GM21381 (cell line): ENCODE measurements around the gene MAS1.
A peak's percentile ranks its signal among the peaks of the same experiment; 100 is the strongest.

Source experiments
- ATAC-seq: cut with Tn5 transposase; IDR thresholded peaks from one replicate; pipeline ENCODE4 v1.9.1; 2021; ENCODE audit warnings: mild to moderate bottlenecking, moderate library complexity; ENCODE audit not compliant: unreplicated experiment

The MAS1 gene

DNA sequence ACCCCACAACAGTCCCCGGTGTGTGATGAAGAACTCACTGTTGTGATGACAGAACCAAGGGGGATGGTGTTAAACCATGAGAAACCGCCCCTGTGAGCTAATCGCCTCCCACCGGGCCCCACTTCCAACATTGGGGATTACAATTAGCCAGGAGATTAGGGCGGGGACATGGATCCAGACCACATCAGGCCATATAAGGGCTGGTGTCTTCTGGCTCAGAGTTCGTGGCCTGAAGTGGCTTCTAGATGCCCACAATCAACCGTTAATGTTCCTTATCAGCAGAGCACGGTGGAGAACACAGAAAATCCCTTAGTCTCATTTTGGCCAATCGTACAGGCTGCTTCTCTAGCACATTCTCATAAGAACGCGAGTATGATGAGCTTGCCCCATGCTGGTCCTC, 10.9 kb upstream of the MAS1 start:
- ATAC-seq = no peak

DNA sequence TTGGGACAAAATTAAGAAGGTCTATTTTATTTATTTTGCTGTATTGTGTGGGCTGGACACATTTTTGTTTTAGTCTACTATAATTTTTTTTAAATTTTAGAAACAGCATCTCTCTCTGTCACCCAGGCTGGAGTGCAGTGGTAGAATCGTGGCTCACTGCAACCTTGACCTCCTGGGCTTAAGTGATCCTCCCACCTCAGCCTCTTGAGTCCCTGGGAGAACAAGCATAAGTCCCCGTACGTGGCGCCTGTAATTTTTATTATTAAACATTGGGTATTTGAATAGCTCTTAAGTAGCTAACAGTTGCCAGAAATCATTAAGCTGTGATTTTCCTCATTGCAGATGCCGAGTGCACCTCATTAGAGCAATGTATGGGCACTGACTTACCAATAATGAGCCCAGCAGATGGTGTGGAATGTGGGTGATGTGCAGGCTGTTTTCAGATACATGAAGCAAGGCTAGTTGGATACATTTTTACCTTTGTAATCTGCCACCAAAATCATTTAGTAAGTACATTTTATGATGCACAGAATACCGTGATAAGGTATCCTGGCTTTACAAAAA, 10.3 kb upstream of the MAS1 start:
- no peak for ATAC-seq

- no peak for ATAC-seq
These were observed 6.1 kb upstream of the MAS1 start for GRCh38 chr6:159884720-159885119.

GRCh38 chr6:159886270-159886669, 4.5 kb upstream of the MAS1 start:
- ATAC-seq = no peak

- ATAC-seq = no peak
These were observed 3.6 kb upstream of the MAS1 start for GRCh38 chr6:159887146-159887545.

DNA sequence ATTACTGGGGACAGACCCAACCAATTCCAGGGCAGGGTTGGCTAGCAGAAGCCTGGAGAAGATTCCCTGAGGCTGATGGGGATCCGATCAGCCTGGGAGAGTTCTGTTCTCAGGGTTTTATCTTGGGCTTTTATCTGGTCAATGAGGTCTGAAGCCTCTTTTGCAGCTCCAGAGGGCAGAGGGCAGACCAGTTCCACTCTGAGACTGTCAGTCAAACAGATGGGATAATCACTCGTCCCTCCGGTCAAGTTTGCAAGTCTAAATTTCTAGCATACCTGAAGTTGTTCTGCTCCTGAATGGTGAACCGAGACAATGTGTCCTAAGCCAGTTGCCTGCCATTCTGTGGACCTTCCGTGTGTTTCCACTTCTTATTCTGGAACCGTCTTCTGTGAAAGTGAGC, 3.0 kb upstream of the MAS1 start:
- no peak for ATAC-seq

DNA sequence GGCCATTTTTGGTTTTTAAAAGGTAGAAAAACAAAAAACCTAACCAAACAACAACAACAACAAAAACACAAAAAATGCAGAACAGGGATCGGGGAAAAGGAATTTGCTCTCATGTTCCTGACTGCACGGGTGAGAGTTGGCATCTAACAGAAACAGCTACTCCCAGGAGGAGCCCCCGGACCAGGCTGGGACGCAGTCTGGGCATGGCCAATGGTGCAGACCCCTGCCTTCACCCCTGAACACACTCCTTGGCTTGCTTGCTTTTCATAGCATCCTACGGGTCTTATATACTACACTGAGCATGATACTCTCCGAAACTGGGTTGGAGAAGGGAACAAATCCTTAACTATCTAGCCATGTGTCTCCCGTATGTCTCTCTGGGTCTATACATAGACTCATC, 587 bp upstream of the MAS1 start:
- ATAC-seq = no peak

GRCh38 chr6:159892053-159892452, 1.3 kb downstream of the MAS1 start:
- no peak for ATAC-seq

- ATAC-seq = no peak
These were observed 2.3 kb downstream of the MAS1 start for GRCh38 chr6:159893064-159893463.

GRCh38 chr6:159894991-159895390, 4.2 kb downstream of the MAS1 start:
- no peak for ATAC-seq

GRCh38 chr6:159897603-159898002, 6.8 kb downstream of the MAS1 start:
- ATAC-seq = no peak

DNA sequence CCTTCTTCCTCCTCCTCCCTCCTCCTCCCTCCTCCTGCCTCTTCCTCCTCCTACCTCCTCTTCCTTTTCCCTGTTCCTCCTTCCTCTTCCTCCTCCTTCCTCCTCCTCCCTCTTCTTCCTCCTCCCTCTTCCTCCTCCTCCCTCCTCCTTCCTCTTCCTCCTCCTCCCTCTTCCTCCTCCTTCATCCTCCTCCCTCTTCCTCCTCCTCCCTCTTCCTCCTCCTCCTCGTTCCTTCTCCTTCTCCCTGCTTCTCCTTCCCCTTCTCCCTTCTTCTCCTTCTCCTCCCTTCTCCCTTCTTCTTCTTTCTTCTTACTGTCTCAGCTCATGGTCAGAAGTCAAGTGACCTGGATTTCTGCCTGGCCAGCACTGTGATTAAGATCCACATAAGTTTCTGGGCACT, 7.7 kb downstream of the MAS1 start:
- no peak for ATAC-seq

GRCh38 chr6:159899994-159900745, 9.4 kb downstream of the MAS1 start:
- ATAC-seq = no peak

- ATAC-seq = no peak
These were observed 11.8 kb downstream of the MAS1 start for GRCh38 chr6:159902620-159903019.

DNA sequence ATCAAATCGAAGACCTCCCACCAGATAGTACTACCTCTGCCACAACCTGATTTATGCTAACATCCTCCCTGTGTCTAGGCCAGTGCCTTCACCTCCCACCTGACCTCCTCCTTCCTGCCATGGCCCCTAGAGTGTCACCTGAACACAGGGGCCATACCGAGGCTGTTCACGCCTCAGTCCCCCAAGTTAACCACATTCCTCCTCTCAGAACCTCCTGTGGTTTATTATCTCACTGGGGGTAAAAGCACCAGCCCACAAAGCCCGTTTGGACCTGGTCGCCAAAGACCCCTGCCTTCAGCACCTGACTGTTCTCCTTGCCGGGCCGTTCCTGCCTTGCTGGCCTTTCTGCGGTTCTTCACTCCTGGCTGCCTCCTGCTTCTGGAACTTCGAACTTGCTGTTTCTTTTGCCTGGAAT, 13.7 kb downstream of the MAS1 start:
- peak; percentile 48 for ATAC-seq

GRCh38 chr6:159906400-159906799, 15.6 kb downstream of the MAS1 start:
- ATAC-seq = no peak

- ATAC-seq = no peak
These were observed 17.7 kb downstream of the MAS1 start for GRCh38 chr6:159908535-159908934.

DNA sequence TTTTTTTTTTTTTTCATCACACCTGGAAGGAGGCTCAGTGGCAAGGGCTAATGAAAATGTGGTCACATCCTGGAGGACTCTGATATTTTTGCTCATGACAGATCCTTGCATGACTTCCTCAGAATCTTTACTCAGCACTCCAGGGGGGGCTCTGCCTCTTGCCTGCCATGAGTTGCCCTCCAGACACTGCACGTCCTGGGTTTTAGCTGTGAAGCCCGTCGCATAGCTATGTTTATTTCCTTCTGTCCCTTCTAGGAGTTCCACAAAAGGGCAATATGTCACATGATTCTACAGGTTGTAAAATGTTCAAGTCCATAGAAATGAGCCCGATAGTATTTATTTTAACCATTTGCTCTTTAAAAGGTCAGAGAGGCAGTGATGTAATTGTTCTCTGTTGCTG, 18.2 kb downstream of the MAS1 start:
- no peak for ATAC-seq

- ATAC-seq = no peak
These were observed 19.6 kb downstream of the MAS1 start for GRCh38 chr6:159910342-159910741.

- no peak for ATAC-seq
These were observed 22.6 kb downstream of the MAS1 start for GRCh38 chr6:159913375-159913774.

DNA sequence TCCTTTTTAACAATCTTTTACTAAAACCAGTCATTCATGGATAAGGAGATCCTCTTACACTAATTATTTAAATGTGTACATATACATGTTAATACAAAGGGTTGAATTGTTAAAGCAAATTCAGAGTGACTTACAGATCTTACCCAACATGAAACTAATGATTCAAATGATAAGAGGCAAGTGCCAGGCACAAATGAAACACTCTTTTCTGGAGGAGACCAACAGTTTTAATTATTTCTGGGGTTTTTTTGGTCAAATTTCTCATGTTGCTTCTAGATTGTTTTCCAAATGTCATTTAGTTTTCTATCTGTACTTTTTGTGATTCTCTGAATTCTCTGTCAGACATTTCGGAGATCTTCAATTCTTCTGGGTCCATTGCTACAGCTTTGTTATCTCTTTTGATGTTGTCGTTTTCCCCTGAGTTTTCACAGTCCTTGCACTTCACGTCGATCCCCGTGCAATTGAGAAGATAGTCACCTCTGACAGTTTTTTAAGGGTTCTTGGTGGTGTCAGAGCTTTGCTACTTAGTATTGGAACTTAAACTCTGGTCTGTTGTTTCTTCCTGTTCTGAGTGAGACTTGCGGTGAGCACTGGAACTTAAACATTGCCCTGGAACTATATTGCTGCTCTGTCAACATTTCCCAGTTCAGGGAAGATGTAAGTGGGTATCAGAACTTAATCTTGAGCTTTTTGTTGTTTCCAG, 23.2 kb downstream of the MAS1 start:
- ATAC-seq = no peak

DNA sequence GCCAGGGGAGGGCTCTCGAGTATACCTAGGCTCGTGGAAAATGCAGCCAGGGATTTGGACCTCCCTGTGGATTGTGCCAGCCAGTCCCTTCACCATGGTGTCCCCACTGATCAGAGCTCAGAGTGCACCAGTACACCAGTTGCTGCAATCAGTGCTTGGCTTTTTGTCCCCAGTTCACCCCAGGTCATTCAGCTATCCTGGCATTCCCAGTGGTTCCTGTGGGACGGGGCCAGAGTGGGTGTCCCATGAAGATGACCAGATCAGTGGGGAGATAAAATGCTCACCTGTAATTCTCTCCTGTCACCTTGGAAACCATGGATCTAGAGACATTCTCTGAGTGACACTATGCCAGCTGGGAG, 23.8 kb downstream of the MAS1 start:
- no peak for ATAC-seq
